KBM-7 (cell line): ENCODE results near the gene GRIN2C.

ENCODE experiments used
- DNase-seq: peaks from one replicate; pipeline ENCODE4 v3.0.0-alpha.2; 2015
- in situ Hi-C: fragments of 300-500 bp; cut with MboI; formaldehyde crosslinking; loops from 2 replicates; pipeline ENCODE4 v1.14.3; 2020; ENCODE audit warnings: low sequenced_read_pairs, low pct_unique_long_range_greater_than_20kb, mixed read lengths

The GRIN2C gene

DNA sequence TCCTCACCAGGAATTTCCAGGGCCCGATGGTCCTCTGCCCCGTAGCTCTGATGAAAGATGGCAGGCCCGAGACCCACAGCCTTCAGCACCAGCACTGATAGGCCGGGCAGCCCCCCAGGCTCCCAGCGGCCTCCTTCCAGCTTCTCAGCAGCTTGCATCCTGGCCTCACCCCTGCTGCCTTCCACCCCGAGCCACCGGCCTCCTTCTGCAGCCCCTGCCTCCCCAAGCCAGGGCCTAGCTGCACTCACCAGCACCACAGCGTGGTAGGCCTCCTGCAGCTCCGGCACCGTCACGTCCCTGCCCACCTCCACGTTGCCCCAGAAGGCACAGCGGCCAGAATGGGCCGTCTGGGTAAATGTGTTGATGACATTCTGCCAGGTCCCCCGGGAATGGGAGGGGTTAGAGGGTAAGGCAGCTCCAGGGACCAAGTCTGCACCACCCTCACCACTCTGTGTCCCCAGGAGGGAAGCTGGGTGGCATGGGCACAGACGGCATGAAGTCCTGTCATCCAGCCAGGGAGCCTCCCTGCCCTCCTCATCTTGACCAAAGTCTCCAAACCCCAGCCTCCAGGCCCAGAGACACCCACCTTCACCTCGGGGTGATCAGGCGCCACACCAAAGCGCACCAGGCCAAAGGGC is 6.6 kb upstream of the GRIN2C start:
- DNase-seq, result no peak
- in situ Hi-C loops, result no loop called here

GRCh38 chr17:74865504-74866197 is 6.0 kb upstream of the GRIN2C start:
- DNase-seq, result no peak
- in situ Hi-C loops, result no loop called here

GRCh38 chr17:74864866-74865395 is 5.2 kb upstream of the GRIN2C start:
- DNase-seq, result peak; percentile 88
- in situ Hi-C loops, result no loop called here

DNA sequence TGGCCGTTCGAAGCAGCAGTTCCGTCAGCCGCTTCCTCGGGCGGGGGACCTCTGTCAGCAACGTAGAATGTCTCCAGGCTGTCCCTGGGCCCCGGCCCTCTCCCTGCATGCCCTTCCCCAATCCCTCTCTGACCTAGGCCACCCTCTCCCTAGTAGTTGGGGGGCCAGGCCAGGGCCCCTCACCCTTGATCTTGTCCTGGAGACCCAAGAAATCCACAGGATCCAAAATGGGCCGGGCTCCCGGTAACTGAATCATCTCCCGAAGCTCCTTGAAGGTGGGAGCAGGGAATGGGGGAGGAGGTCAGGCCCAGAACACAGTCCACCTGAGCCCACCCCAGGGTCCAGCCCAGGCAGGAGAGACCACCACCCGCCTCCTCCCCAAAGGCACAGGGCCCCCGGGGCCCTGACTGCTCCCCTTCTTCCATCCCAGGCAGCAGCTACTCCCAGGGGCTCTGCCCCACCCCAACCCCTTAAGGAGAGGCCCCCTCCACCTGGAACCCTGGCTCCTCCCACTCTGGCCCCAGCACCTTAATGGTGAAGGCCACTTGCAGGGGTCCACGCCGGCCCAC is 4.7 kb upstream of the GRIN2C start:
- DNase-seq, result no peak
- in situ Hi-C loops, result no loop called here

DNA sequence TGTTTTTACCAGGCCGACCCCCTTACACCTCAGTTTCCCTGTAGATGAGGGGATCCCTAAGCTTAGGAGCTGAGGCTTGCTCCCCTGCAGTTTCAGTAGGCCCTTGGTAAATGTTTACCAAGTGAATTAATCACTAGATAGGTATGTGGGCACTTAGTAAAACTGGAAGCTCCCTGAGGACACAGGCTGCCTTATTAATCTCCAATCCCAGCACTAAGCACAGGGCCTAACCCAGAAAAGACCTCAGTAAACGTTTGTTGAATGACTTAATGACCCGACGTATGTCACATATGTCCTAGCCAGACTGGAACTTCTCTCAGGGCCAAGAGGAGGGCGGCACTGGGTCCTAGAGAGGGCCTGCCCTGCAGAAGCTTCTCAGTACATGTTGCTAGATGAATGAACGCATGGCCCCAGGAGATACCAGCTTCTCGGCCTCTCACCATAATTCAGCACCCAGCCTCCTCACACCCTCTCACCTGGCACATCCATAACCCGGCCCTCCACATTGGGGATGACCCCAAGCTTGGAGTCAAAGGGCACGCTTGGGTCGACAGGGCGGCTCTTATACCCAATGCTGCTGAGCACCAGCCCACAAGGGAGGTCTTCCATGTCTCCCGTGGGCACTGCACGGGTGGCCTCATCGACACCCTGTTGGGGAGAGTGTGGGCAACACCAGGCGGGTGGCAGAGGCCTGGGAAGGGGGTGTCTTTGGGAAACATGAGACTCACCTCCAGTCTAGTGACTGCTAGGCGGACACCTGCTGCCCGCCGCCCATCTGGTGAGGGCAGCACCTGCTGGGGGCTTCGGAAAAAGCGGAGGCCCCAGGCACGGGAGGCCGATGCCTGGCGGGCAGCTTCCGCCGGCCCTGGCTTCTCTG is 4.0 kb upstream of the GRIN2C start:
- in situ Hi-C loops, result no loop called here
- DNase-seq, result no peak

DNA sequence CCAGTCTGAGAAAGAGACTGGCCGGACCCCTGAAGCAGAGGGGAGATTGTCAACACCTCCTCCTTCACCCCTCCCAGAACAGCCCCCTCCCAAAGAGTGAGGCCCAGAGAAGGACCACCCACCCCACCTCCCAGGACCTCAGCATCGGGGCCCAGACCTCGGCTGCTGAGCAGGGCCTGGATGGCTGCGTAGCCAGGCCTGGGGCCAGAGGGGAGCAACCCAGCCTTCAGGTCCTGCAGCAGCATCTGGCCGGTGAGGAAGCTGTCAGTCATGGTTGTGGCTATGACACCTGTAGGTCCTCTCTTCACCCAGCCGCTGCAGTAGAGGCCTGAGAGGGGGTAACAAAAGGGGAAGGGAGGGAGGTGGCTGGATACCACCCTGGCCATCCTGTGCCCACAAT is 3.2 kb upstream of the GRIN2C start:
- in situ Hi-C loops, result no loop called here
- no peak for DNase-seq

- in situ Hi-C loops, result no loop called here
- peak; percentile 74 for DNase-seq
These were observed 2.6 kb upstream of the GRIN2C start for GRCh38 chr17:74862108-74862901.

GRCh38 chr17:74861662-74862107 is 2.0 kb upstream of the GRIN2C start:
- in situ Hi-C loops, result no loop called here
- no peak for DNase-seq

GRCh38 chr17:74860872-74861661 is 1.4 kb upstream of the GRIN2C start:
- in situ Hi-C loops, result no loop called here
- no peak for DNase-seq

DNA sequence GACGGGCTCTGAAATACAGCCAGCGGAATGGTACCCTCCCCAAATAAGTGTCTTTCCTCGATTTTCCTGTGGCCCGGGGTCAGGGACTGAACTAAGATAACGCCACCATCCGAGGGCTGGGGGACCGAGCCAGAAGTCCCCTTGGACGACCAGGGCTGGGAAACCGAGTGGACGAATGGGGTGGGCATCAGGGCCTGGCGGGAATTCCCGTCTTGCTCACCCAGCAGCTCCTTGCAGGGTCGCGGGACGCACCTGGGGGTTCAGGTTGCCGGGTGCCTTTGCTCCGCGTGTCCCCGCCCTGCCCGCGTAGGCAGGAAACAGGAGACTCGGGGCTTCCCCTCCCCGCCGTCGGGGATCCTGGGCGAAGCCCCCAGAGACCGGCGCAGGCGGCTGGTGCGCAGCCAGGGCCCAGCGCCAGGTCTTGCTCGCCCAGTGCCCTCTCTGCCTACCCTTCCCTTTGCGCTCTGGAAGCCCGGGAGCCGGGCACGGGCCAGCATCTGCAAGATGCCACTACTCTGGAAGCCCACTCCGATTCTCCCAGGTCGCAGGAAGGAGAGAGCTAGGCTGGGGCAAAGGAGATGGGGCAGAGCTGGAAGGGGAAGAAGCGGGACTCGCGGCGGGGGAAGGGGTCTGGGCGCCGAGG is 665 bp upstream of the GRIN2C start:
- no peak for DNase-seq
- in situ Hi-C loops, result no loop called here

DNA sequence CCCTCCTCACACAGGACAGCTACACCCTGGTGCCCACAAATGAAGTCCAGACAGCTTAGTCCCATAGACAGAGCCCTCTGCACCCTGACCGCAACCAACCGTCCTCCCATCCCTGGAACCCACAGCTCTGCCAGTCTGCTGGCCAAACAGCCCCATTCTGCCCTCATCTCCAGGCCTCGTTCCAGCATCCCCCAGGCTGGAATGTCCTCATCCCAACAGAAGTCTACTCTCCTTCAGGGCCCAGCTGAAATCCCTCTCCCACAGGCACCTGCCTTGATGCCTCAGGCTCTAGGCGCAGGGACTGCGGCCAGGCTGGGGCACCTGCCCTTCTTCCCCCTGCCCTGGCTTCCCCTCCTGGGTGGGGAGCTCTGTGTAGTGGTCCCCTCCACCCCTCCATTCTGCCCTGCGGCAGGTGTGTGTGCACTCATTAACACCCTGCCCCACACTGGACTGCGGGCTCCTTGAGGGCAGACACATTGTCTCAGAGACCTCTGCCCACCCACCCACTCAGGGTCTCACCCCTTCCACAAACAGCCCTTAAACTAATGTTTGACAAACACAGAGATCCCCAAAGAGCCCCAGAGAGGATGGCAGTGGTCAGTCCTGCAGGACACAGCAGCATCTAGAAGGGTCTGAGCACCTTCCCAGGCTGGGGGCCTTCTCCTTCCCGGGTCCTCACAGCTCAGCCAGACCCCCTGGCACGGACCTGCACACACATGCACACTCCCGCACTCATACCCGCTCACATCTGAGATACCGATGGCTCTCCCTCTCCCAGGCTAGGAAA is 820 bp downstream of the GRIN2C start:
- no peak for DNase-seq
- in situ Hi-C loops, result no loop called here

- no peak for DNase-seq
- in situ Hi-C loops, result no loop called here
These were observed 2.5 kb downstream of the GRIN2C start for GRCh38 chr17:74857191-74857590.

GRCh38 chr17:74856112-74856511 is 3.6 kb downstream of the GRIN2C start:
- in situ Hi-C loops, result no loop called here
- no peak for DNase-seq

GRCh38 chr17:74855323-74855722 is 4.4 kb downstream of the GRIN2C start:
- in situ Hi-C loops, result no loop called here
- no peak for DNase-seq

DNA sequence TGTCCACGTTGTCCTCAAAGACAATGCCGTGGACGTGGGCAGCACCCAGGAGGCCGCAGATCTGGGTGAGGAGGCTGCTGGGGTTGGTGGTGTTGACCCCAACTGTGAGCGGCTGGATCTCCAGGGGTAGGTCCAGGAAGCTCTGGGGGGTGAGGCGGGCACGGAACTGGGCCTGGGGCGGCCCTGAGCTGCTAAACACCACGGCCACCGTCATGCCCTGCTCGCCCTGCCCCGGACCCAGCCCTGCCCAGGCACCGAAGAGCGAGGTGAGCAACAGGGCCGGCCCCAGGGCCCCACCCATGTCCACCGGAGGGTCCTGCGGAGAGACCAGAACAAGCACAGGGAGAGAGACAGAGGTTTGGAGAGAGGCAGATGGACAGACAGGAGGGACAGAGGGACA is 4.9 kb downstream of the GRIN2C start:
- in situ Hi-C loops, result no loop called here
- no peak for DNase-seq

DNA sequence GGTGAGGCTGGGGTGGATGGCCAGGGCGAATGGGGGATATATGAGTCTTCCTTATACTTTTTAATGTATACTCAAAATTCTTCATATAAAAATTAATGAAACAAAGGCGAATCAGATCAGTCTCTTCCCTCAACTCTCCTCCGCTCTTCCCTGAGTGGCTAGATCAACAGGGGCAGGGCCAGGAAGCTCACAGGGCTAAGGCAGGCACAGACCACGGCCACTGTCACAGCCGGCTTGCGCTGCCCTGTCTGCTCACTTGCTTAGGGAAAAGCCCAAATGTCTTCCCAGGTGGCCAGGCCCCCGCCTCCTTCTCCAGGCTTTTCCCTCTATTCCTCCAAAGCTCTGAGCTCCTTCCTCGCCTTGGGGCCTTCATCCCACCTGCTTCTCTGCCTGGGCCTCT is 6.0 kb downstream of the GRIN2C start:
- no peak for DNase-seq
- in situ Hi-C loops, result no loop called here

DNA sequence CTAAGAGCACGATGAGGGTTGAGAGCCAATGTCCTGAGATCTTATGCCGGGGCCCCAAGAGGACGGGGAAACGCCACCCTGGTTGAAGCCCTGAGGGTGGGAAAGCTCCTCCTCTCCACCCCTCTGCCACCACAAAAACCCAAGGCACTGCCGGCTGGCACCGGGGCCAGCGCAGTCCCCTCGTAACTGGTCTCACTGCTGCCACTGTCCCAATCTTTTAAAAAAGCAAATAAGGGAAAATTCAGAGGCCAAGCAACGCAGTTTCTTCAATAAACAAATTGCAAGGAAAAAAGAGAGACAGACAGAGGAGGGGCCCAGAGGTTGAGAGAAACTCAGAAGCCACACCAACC is 6.7 kb downstream of the GRIN2C start:
- in situ Hi-C loops, result no loop called here
- no peak for DNase-seq
